ENCODE measurements around the gene FDPS.

FDPS gene

GRCh38 chr1:155266553-155266952 is 42.1 kb upstream of the FDPS start:
- POLR2A ChIA-PET, result interaction anchor here (0.9 to 1.4 kb wide), 4 partner anchors 10 to 50 kb away, joined by 3 to 4 read pairs (median 4); partner anchors contain the start of gene ENTREP3
- H3K36me3 ChIP-seq (ENCODE audit: control insufficient read depth in 2 of 2, insufficient read depth in 1 of 2, low read length in 2 of 2), result peaks cover 36 to 87% of the 10 kb centered on the region in 2 experiments
- TF ChIP-seq ZNF155 (tag by site-specific recombination; IDR thresholded peaks at IDR 0.05) (no peak), ZNF654 (tag by site-specific recombination; IDR thresholded peaks at IDR 0.05; ENCODE audit: low read depth) (no peak), ZNF302 (tag by site-specific recombination; IDR thresholded peaks at IDR 0.05; ENCODE audit: low read depth) (no peak), ZNF398 (tag by site-specific recombination; IDR thresholded peaks at IDR 0.05) (no peak), ATF2 (tag by site-specific recombination; IDR thresholded peaks at IDR 0.05; ENCODE audit: low read depth) (no peak), GLI4 (tag by site-specific recombination; IDR thresholded peaks at IDR 0.05) (no peak), ZNF658 (tag by site-specific recombination; IDR thresholded peaks at IDR 0.05) (no peak), ZBTB8A (tag by site-specific recombination; IDR thresholded peaks at IDR 0.05) (no peak), ZNF585B (tag by site-specific recombination; IDR thresholded peaks at IDR 0.05) (no peak), ZNF184 (tag by site-specific recombination; IDR thresholded peaks at IDR 0.05) (no peak), ZNF404 (tag by site-specific recombination; IDR thresholded peaks at IDR 0.05) (no peak), ZNF677 (tag by site-specific recombination; IDR thresholded peaks at IDR 0.05) (no peak), ZNF280D (tag by site-specific recombination; IDR thresholded peaks at IDR 0.05) (no peak)

GRCh38 chr1:155267373-155267772 is 41.3 kb upstream of the FDPS start:
- ChIA-PET CTCF (interaction anchor here (0.6 to 2.1 kb wide), 5 partner anchors 10 to 1790 kb away, joined by 3 to 20 read pairs (median 3); partner anchors contain the start of genes ENTREP3 and HCN3), POLR2A (interaction anchor here (0.6 to 1.0 kb wide), 2 partner anchors 16 to 41 kb away, joined by 3 read pairs; no protein-coding TSS in a partner anchor)
- no peak overlapping the region for H3K27ac ChIP-seq (ENCODE audit: extremely low read depth, low read depth, low read length)
- H3K4me3 ChIP-seq (ENCODE audit: low read depth, low read length), result no peak overlapping the region
- H3K4me1 ChIP-seq (ENCODE audit: control insufficient read depth, insufficient read depth, low read length), result no peaks in the 10 kb centered on the region
- H3K36me3 ChIP-seq (ENCODE audit: control insufficient read depth in 2 of 2, insufficient read depth in 1 of 2, low read length in 2 of 2), result peaks cover 36 to 94% of the 10 kb centered on the region in 2 experiments
- no peaks in the 10 kb centered on the region for H3K9me3 ChIP-seq (ENCODE audit: control insufficient read depth, insufficient read depth, low read depth, low read length)
- TF ChIP-seq ZBTB6 (tag by site-specific recombination; IDR thresholded peaks at IDR 0.05), result no peak
- TF ChIP-seq ZEB2 (tag by site-specific recombination; IDR thresholded peaks at IDR 0.05), result no peak
- TF ChIP-seq ZNF473 (tag by site-specific recombination; IDR thresholded peaks at IDR 0.05), result no peak
- no peak for TF ChIP-seq ZNF555 (tag by site-specific recombination; conservative IDR thresholded peaks at IDR 0.05)
- no peak for TF ChIP-seq ZNF248 (tag by site-specific recombination; IDR thresholded peaks at IDR 0.05)
- TF ChIP-seq ZSCAN4 (tag by site-specific recombination; IDR thresholded peaks at IDR 0.05), result no peak
- TF ChIP-seq PRDM6 (tag by site-specific recombination; IDR thresholded peaks at IDR 0.05), result no peak
- TF ChIP-seq ZNF639 (tag by site-specific recombination; IDR thresholded peaks at IDR 0.05), result no peak
- TF ChIP-seq ZNF670 (tag by site-specific recombination; IDR thresholded peaks at IDR 0.05; ENCODE audit: low read depth), result no peak
- no peak for TF ChIP-seq KLF9 (tag by site-specific recombination; IDR thresholded peaks at IDR 0.05; ENCODE audit: low read depth)

More at GRCh38 chr1:155266553-155266952, 42.1 kb upstream of the FDPS start:
- no peaks in the 10 kb centered on the region for H3K4me1 ChIP-seq (ENCODE audit: control insufficient read depth, insufficient read depth, low read length)
- H3K4me3 ChIP-seq (ENCODE audit: low read depth, low read length), result no peak overlapping the region
- CTCF ChIA-PET, result interaction anchor here (0.6 to 2.1 kb wide), 7 partner anchors 9 to 1789 kb away, joined by 3 to 20 read pairs (median 3); partner anchors contain the start of gene ENTREP3
- no peaks in the 10 kb centered on the region for H3K9me3 ChIP-seq (ENCODE audit: control insufficient read depth, insufficient read depth, low read depth, low read length)
- H3K27ac ChIP-seq (ENCODE audit: extremely low read depth, low read depth, low read length), result peak overlapping the region; percentile 26; the same call in 1 of the 2 replicates

Measured in HEK293 (cell line).